ENCODE measurements around the gene KCNK6.
"Not testable (repeated sequence)": the region's sequence is repeated elsewhere in the genome, so short reads cannot be mapped to it uniquely, and the experiment has no call there.

The KCNK6 gene

DNA sequence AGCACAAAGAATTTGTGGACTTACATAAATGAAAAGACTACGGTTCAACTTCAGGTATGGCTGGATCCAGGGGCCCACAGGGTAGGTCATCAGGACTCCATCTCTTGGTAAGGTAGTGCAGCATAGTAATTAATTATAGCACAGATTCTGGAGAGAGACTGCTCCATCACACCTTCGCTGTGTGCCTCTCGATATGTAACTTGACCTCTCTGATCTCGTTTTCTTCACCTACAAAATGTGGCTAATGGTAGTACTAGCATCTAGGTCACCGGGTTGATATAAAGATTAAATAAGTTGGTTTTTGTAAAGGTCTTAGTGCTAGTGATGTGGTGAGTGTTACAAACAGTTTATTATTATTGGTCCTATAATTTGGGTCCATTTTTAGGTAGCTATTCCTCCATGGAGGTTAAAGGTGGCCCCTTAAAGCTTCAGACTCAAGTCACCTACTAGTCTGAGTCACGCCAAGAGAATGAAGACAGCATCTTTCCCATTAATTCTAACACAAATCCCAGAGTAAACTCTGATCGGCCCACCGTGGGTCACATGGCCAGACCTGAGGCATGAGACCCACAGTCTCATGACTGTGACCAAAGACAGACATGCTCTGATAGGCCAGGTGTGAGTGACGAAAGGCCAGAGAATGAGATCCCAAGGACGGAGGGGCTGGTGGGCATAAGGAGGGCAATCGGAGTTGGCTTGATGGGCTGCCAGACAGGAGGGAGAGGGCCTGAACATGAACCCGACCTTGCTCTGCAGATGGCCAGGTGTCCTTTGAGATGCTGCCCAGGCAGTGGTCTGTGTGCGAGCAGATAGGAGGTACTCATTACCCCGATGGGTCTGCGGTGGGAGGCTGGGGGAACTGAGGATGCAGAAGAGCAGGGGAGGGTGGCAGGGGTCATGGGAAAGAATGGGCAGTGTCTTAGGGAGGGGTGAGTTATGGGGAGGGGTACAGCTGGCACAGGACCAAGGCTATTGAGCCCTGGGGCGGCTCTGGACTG is 36.4 kb downstream of the KCNK6 start:
- Histone ChIP-seq H3K9me3 (ENCODE audit: control insufficient read depth, low read length) (no peaks in the 10 kb centered on the region), H3K27me3 (replicated peaks; ENCODE audit: control insufficient read depth, insufficient read depth, low read length) (peaks cover 63% of the 10 kb centered on the region), H3K4me3 (ENCODE audit: low read length) (no peak overlapping the region), H3K9ac (ENCODE audit: low read length) (no peak overlapping the region), H3K36me3 (ENCODE audit: control insufficient read depth, insufficient read depth, low read length, severe bottlenecking) (no peaks in the 10 kb centered on the region), H3K4me1 (ENCODE audit: control insufficient read depth, insufficient read depth, low read length) (no peaks in the 10 kb centered on the region)
- DNase-seq (ENCODE audit: low read depth), result no peak

DNA sequence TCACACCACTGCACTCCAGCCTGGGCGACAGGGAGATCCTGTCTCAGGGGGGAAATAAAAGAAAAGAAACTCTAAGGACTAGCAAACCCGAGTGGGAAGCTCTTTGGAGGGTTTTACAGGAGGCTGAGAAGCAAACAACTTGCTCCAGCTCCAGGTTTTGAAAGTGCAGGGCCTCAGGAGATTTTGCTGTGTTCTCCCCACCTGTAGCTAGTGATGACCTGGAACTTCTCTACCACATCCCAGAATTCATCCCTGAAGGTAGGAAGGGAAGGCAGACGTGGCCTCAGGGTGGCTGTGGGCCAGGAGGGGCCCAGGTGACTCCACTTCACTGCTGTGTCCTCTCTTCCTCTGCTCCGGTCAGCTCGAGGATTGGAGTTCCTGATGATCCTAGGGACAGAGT is 38.4 kb downstream of the KCNK6 start:
- no peaks in the 10 kb centered on the region for H3K4me1 ChIP-seq (ENCODE audit: control insufficient read depth, insufficient read depth, low read length)
- no peaks in the 10 kb centered on the region for H3K36me3 ChIP-seq (ENCODE audit: control insufficient read depth, insufficient read depth, low read length, severe bottlenecking)
- H3K9me3 ChIP-seq (ENCODE audit: control insufficient read depth, low read length), result no peaks in the 10 kb centered on the region
- no peak overlapping the region for H3K9ac ChIP-seq (ENCODE audit: low read length)
- peaks cover 59% of the 10 kb centered on the region for H3K27me3 ChIP-seq (replicated peaks; ENCODE audit: control insufficient read depth, insufficient read depth, low read length)
- H3K4me3 ChIP-seq (ENCODE audit: low read length), result no peak overlapping the region
- DNase-seq (ENCODE audit: low read depth), result no peak

DNA sequence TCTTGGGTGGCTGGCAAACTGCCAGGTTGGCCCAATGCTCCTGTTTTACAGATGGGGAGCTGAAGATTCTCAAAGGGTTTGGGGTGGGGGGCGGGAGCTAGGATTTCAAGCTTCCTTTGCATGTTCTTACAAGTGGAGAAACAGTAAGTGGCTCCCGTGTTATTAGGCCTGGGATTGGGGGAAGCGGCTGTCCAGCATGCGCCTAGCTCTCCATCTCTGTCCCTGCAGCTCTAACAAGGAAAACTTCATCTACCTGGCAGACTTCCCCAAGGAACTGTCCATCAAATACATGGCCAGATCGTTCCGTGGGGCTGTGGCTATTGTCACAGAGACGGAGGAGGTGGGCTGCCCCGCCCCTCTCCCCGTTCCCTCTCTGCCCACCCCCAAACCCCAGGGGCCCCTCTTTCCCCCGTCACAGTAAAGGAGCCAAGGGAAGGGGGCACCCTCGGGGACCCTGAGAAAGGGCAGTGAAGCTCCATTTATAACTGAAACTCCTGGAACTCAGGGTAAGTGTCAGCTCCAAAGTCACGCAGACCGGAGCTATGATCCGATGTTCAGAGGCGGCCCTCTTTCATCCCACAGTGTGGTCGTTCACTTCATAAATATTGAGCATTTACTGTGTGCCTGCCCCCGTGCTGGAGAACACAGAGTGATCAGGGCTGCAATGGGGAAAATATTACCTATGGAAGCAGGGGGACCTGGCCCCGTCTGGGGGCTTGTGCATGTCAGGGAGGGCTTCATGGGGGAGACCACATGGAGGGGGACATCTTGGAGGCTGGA is 39.8 kb downstream of the KCNK6 start:
- Histone ChIP-seq H3K36me3 (ENCODE audit: control insufficient read depth, insufficient read depth, low read length, severe bottlenecking) (no peaks in the 10 kb centered on the region), H3K9ac (ENCODE audit: low read length) (no peak overlapping the region), H3K4me1 (ENCODE audit: control insufficient read depth, insufficient read depth, low read length) (no peaks in the 10 kb centered on the region), H3K9me3 (ENCODE audit: control insufficient read depth, low read length) (no peaks in the 10 kb centered on the region), H3K4me3 (ENCODE audit: low read length) (no peak overlapping the region), H3K27me3 (replicated peaks; ENCODE audit: control insufficient read depth, insufficient read depth, low read length) (peaks cover 53% of the 10 kb centered on the region)
- DNase-seq (ENCODE audit: low read depth), result no peak

DNA sequence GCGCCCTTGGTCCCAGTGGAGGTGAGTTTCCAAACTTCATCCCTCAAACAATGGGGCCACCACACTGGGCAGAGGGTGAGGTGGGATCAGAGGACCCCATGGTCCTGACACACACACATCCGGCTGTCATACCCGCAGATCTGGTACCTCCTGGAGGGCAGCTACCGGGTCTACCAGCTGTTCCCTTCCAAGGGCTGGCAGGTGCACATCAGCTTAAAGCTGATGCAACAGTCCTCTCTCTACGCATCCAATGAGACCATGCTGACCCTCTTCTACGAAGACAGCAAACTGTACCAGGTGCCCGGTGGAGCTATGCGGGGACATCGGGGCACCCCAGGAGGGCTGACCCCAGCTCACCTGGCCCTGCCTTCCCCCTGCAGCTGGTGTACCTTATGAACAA is 40.7 kb downstream of the KCNK6 start:
- DNase-seq (ENCODE audit: low read depth), result no peak
- no peak overlapping the region for H3K4me3 ChIP-seq (ENCODE audit: low read length)
- H3K9ac ChIP-seq (ENCODE audit: low read length), result no peak overlapping the region
- H3K4me1 ChIP-seq (ENCODE audit: control insufficient read depth, insufficient read depth, low read length), result no peaks in the 10 kb centered on the region
- H3K9me3 ChIP-seq (ENCODE audit: control insufficient read depth, low read length), result no peaks in the 10 kb centered on the region
- peaks cover 49% of the 10 kb centered on the region for H3K27me3 ChIP-seq (replicated peaks; ENCODE audit: control insufficient read depth, insufficient read depth, low read length)
- H3K36me3 ChIP-seq (ENCODE audit: control insufficient read depth, insufficient read depth, low read length, severe bottlenecking), result no peaks in the 10 kb centered on the region

DNA sequence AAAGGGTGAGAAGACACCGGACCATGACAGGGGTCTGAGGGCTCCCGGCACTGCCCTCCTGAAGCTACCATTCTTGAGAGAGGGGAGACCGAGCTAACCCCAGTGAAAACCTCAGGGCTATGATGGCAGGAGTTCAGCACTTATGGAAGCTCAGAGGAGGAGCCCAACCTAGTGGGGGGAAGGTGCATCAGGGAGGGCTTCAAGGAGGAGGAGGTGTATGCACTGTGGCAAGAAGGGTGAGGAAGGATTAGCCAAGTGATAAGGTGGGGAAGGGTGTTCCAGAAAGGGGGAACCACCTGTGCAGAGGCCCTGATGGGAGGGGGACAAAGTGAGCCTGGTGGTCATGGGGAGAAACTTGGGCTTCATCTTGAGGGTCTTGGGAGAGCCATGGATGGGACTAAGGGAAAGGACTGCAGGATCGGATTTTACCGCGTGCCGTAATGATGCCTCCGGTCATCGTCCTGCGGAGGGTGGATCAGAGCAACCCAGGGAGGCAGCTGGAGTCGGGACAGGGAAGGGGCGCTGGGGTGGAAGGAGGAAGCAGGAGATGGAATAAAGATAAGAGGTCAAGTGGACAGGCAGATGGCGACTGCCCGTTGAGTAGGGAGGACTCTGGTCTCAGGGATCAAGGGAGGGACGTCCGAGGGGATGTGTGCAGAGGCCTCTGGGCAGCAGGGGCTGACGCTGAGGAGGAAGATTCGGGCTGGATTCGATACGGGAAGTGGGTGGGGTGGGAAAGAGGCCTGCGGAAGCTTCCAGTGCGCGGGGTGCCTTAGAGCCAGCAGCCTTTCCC is 41.4 kb downstream of the KCNK6 start:
- Histone ChIP-seq H3K4me3 (ENCODE audit: low read length) (peak overlapping the region; percentile 76), H3K4me1 (ENCODE audit: control insufficient read depth, insufficient read depth, low read length) (no peaks in the 10 kb centered on the region), H3K27me3 (replicated peaks; ENCODE audit: control insufficient read depth, insufficient read depth, low read length) (peaks cover 46% of the 10 kb centered on the region), H3K36me3 (ENCODE audit: control insufficient read depth, insufficient read depth, low read length, severe bottlenecking) (no peaks in the 10 kb centered on the region), H3K9me3 (ENCODE audit: control insufficient read depth, low read length) (no peaks in the 10 kb centered on the region), H3K9ac (ENCODE audit: low read length) (peak overlapping the region; percentile 29)
- DNase-seq (ENCODE audit: low read depth), result no peak

DNA sequence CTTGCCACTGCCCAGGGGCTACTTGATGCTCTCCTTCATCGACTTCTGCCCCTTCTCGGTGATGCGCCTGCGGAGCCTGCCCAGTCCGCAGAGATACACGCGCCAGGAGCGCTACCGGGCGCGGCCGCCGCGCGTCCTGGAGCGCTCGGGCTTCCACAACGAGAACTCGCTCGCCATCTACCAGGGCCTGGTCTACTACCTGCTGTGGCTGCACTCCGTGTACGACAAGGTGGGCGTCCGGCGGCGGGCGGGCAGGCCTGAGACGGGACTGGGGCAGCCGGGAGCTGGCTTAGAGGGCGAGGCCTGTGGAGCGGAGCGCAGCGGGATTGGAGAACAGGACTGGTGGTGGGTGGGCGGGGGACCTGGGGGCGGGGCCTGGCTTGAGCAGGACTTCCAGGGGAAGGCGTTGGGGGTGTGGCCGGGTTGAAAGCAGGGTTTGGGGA is 42.0 kb downstream of the KCNK6 start:
- DNase-seq (ENCODE audit: low read depth), result peak; percentile 84
- Histone ChIP-seq H3K9ac (ENCODE audit: low read length) (peak overlapping the region; percentile 29), H3K27me3 (replicated peaks; ENCODE audit: control insufficient read depth, insufficient read depth, low read length) (peaks cover 45% of the 10 kb centered on the region), H3K4me1 (ENCODE audit: control insufficient read depth, insufficient read depth, low read length) (no peaks in the 10 kb centered on the region), H3K4me3 (ENCODE audit: low read length) (peak overlapping the region; percentile 78), H3K9me3 (ENCODE audit: control insufficient read depth, low read length) (no peaks in the 10 kb centered on the region), H3K36me3 (ENCODE audit: control insufficient read depth, insufficient read depth, low read length, severe bottlenecking) (no peaks in the 10 kb centered on the region)

DNA sequence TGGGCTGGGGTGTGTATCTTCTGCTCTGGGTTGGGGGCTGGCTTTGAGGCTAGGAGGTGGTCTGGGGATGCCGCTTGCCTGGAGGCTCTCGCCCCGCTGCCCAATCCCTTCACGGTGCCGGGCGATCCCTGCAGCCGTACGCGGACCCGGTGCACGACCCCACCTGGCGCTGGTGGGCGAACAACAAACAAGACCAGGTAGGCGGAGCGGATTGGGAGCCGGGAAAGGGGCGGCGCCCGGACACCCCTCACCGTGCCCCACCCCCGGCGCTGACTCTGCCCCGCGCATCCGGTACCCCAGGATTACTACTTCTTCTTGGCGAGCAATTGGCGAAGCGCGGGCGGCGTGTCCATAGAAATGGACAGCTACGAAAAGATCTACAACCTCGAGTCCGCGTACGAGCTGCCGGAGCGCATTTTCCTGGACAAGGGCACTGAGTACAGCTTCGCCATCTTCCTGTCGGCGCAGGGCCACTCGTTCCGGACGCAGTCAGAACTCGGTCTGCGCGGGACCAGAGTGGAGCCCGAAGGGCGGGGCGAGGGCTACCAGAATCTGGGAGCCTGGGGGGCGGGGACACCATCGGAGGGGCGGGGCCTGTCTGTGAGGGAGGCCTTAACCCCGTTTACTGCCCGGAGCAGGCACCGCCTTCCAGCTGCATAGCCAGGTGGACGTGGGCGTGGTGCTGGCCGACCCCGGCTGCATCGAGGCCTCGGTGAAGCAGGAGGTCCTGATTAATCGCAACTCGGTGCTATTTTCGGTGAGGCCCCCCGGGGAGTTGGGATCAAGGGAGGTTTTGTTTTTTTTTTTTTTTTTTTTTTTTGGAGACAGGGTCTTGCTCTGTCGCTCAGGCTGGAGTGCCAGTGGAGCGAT is 42.7 kb downstream of the KCNK6 start:
- peak overlapping the region; percentile 78 for H3K4me3 ChIP-seq (ENCODE audit: low read length)
- H3K9ac ChIP-seq (ENCODE audit: low read length), result peak overlapping the region; percentile 29
- H3K27me3 ChIP-seq (replicated peaks; ENCODE audit: control insufficient read depth, insufficient read depth, low read length), result peaks cover 45% of the 10 kb centered on the region
- H3K4me1 ChIP-seq (ENCODE audit: control insufficient read depth, insufficient read depth, low read length), result no peaks in the 10 kb centered on the region
- no peaks in the 10 kb centered on the region for H3K36me3 ChIP-seq (ENCODE audit: control insufficient read depth, insufficient read depth, low read length, severe bottlenecking)
- no peaks in the 10 kb centered on the region for H3K9me3 ChIP-seq (ENCODE audit: control insufficient read depth, low read length)
- DNase-seq (ENCODE audit: low read depth), result peak; percentile 73

DNA sequence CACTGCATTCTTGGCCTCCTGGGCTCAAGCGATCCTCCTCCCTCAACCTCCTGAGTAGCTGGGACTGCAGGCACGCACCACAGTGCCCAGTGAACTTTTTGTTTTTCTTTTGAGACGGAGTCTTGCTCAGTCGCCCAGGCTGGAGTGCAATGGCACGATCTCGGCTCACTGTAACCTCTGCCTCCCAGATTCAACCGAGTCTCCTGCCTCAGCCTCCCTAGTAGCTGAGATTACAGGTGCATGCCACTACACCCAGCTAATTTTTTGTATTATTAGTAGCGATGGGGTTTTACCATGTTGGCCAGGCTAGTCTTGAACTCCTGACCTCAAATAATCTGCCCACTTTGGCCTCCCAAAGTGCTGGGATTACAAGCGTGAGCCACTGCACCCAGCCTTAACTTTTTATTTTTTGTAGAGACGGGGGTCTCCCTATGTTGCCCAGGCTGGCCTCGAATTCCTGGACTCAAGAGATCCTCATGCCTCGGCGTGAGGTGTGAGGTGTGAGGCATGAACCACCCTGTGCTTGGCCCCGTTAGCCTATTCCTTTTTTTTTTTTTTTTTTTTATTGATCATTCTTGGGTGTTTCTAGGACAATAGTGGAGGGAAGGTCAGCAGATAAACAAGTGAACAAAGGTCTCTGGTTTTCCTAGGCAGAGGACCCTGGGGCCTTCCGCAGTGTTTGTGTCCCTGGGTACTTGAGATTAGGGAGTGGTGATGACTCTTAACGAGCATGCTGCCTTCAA is 43.5 kb downstream of the KCNK6 start:
- H3K9ac ChIP-seq (ENCODE audit: low read length); H3K4me3 ChIP-seq (ENCODE audit: low read length); H3K9me3 ChIP-seq (ENCODE audit: control insufficient read depth, low read length); DNase-seq (ENCODE audit: low read depth); H3K36me3 ChIP-seq (ENCODE audit: control insufficient read depth, insufficient read depth, low read length, severe bottlenecking); H3K4me1 ChIP-seq (ENCODE audit: control insufficient read depth, insufficient read depth, low read length): not testable (repeated sequence)
- peaks cover 46% of the 10 kb centered on the region for H3K27me3 ChIP-seq (replicated peaks; ENCODE audit: control insufficient read depth, insufficient read depth, low read length)

DNA sequence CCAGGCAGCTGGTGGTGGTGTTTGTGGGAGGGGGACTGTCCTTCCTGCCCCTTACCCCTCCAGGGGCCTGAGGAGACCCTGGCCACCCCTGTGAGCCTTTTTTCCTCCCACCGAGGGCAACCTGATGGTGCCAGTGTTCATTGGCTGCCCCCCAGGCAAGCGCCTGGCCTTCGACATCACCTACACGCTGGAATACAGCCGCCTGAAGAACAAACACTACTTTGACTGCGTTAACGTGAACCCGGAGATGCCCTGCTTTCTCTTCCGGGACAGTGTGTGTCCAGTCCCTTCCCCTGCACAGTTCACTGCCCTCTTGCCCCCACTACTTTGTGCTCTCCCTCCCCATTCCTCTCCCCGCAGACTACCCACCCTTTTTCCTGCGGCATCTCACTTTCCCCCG is 47.4 kb downstream of the KCNK6 start:
- no peaks in the 10 kb centered on the region for H3K36me3 ChIP-seq (ENCODE audit: control insufficient read depth, insufficient read depth, low read length, severe bottlenecking)
- no peak overlapping the region for H3K4me3 ChIP-seq (ENCODE audit: low read length)
- no peak for DNase-seq (ENCODE audit: low read depth)

DNA sequence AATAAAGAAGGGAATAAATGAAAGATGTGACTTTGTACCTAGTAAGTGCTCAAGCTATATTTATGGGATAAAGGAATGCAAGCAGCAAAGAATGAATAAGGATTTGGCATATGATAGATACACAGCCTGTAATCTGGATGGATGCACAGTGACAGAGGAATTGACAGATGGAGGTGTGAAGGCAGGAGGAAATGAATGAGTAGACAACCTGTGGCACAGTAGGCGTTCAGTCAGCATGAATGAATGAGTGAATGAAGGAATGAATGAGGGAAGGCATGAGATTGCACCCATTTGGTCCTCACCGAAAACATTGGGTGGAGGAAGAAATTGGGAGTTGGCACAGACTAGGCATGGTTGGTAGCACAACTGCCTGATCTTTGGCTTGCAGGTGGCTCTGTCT is 49.9 kb downstream of the KCNK6 start:
- Histone ChIP-seq H3K27me3 (replicated peaks; ENCODE audit: control insufficient read depth, insufficient read depth, low read length) (peaks cover 26% of the 10 kb centered on the region), H3K4me3 (ENCODE audit: low read length) (no peak overlapping the region), H3K4me1 (ENCODE audit: control insufficient read depth, insufficient read depth, low read length) (no peaks in the 10 kb centered on the region), H3K9ac (ENCODE audit: low read length) (no peak overlapping the region), H3K36me3 (ENCODE audit: control insufficient read depth, insufficient read depth, low read length, severe bottlenecking) (no peaks in the 10 kb centered on the region), H3K9me3 (ENCODE audit: control insufficient read depth, low read length) (no peaks in the 10 kb centered on the region)
- DNase-seq (ENCODE audit: low read depth), result no peak

More for the DNA sequence above, 47.4 kb downstream of the KCNK6 start:
- Histone ChIP-seq H3K9me3 (ENCODE audit: control insufficient read depth, low read length) (no peaks in the 10 kb centered on the region), H3K27me3 (replicated peaks; ENCODE audit: control insufficient read depth, insufficient read depth, low read length) (peaks cover 26% of the 10 kb centered on the region), H3K4me1 (ENCODE audit: control insufficient read depth, insufficient read depth, low read length) (no peaks in the 10 kb centered on the region), H3K9ac (ENCODE audit: low read length) (no peak overlapping the region)
